Neural progenitor cell (in vitro differentiated cells): ENCODE measurements around the gene ATRAID. TPM values are rescaled to one million over a fixed set of nuclear protein-coding genes. Genes with fewer than 3 reads are reported as not detected.

ENCODE experiments used
- DNase-seq: peaks from one replicate; pipeline ENCODE4 v3.0.0-alpha.2; 2016; ENCODE audit warnings: low spot score
- H2AFZ ChIP-seq: fragments of 200-600 bp; sonication (generic); replicated peaks from 2 replicates; pipeline ENCODE4 v1.6.1; 2016; ENCODE audit warnings: antibody characterized with exemption
- H3F3A ChIP-seq: fragments of 200-600 bp; sonication (generic); 2 replicates; pipeline ENCODE4 v1.6.1; 2016; ENCODE audit warnings: antibody characterized with exemption, low read depth
- H3K27ac ChIP-seq: fragments of 200-600 bp; sonication (generic); 2 replicates; pipeline ENCODE4 v1.5.1; 2016; ENCODE audit warnings: mild to moderate bottlenecking
- H3K27me3 ChIP-seq: fragments of 200-600 bp; sonication (generic); 2 replicates; pipeline ENCODE4 v1.6.1; 2016; ENCODE audit warnings: mild to moderate bottlenecking, moderate library complexity
- H3K36me3 ChIP-seq: fragments of 200-600 bp; sonication (generic); 2 replicates; pipeline ENCODE4 v1.5.1; 2016
- H3K4me1 ChIP-seq: fragments of 200-600 bp; sonication (generic); 2 replicates; pipeline ENCODE4 v1.6.1; 2016; ENCODE audit warnings: mixed run types
- H3K4me2 ChIP-seq: fragments of 200-600 bp; sonication (generic); 2 replicates; pipeline ENCODE4 v1.6.1; 2016
- H3K4me3 ChIP-seq: fragments of 200-600 bp; sonication (generic); 2 replicates; pipeline ENCODE4 v1.5.1; 2016
- H3K79me2 ChIP-seq: fragments of 200-600 bp; sonication (generic); 2 replicates; pipeline ENCODE4 v1.6.1; 2016; ENCODE audit warnings: low read depth
- H3K9ac ChIP-seq: fragments of 200-600 bp; sonication (generic); 2 replicates; pipeline ENCODE4 v1.6.1; 2016
- H3K9me3 ChIP-seq: fragments of 200-600 bp; sonication (generic); 2 replicates; pipeline ENCODE4 v1.5.1; 2016; ENCODE audit warnings: low read depth
- H4K20me1 ChIP-seq: fragments of 200-600 bp; sonication (generic); 2 replicates; pipeline ENCODE4 v1.6.1; 2016; ENCODE audit warnings: low read depth
- H3K27ac Mint-ChIP-seq: 3 replicates; pipeline ENCODE4 v1.8.0; 2021; ENCODE audit warnings: mixed read lengths
- H3K27me3 Mint-ChIP-seq: 2 replicates; pipeline ENCODE4 v1.8.0; 2022; ENCODE audit warnings: low read depth, mild to moderate bottlenecking, inconsistent platforms, moderate library complexity, mixed read lengths; ENCODE audit not compliant: insufficient read depth
- H3K36me3 Mint-ChIP-seq: 3 replicates; pipeline ENCODE4 v1.8.0; 2021; ENCODE audit warnings: mixed read lengths
- H3K4me1 Mint-ChIP-seq: 3 replicates; pipeline ENCODE4 v1.8.0; 2021; ENCODE audit warnings: mixed read lengths
- H3K4me3 Mint-ChIP-seq: 3 replicates; pipeline ENCODE4 v1.8.0; 2021; ENCODE audit warnings: mild to moderate bottlenecking, moderate library complexity, mixed read lengths
- H3K9me3 Mint-ChIP-seq: 3 replicates; pipeline ENCODE4 v1.8.0; 2020; ENCODE audit warnings: mixed read lengths
- CTCF ChIP-seq: fragments of 200-600 bp; sonication (generic); IDR thresholded peaks from 2 replicates; pipeline ENCODE4 v1.5.1; 2017; ENCODE audit warnings: antibody characterized with exemption, mild to moderate bottlenecking
- EZH2 ChIP-seq: fragments of 200-600 bp; sonication (generic); IDR thresholded peaks from 2 replicates; pipeline ENCODE4 v1.6.1; 2017; ENCODE audit warnings: antibody characterized with exemption, mild to moderate bottlenecking, moderate library complexity
- EZH2phosphoT487 ChIP-seq: fragments of 200-600 bp; sonication (generic); IDR thresholded peaks from 2 replicates; pipeline ENCODE4 v1.6.1; 2017; ENCODE audit warnings: antibody characterized with exemption
- total RNA-seq: library from RNA; depleted of rRNA; stranded (reverse); fragments of >200 nt; gene quantifications from 2 replicates; pipeline ENCODE4 v1.2.3, GENCODE V29; 2015; ENCODE audit warnings: low replicate concordance

ATRAID gene
- total RNA-seq, 1 donor from 2014 or later: 142 TPM

DNA sequence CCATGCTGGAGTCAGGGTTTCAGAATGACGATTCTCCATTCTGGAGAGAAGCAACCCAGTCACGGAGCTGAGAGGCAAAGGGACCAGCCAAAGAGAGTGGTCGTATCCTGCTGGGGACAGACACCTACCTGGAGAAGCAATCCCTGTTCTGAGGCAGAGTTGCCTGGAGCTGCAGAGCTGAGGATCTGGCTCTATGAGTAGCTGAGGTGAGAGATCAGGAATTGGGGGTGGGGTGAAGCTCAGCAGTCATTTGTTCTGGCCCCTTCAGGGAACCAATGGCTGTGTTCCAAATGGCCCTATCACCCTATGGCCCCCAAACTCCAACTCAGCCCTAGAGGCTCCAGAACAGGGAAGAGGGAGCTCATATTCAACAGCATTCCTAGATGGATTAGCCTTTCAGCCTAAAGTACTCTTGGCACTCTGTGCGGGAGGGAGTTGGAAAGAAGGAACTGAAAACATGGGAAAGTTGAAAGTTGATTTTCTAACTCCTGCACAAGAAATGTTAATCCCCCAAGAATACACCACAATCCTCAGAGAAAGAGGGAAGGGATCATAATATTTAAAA is 3.3 kb upstream of the ATRAID start:
- Histone ChIP-seq H3F3A (peaks cover 26% of the 10 kb centered on the region), H3K9me3 (no peaks in the 10 kb centered on the region), H2AFZ (no peak overlapping the region), H3K4me2 (peak overlapping the region; percentile 33), H4K20me1 (peaks cover 6% of the 10 kb centered on the region), H3K27me3 (no peaks in the 10 kb centered on the region), H3K27ac (peak overlapping the region; percentile 38), H3K79me2 (peaks cover 54% of the 10 kb centered on the region), H3K36me3 (no peaks in the 10 kb centered on the region), H3K4me3 (peak overlapping the region; percentile 5), H3K4me1 (peaks cover 35% of the 10 kb centered on the region), H3K9ac (peak overlapping the region; percentile 36)
- DNase-seq: peak; percentile 60
- peaks cover 25% of the 10 kb centered on the region for H3K36me3 Mint-ChIP-seq
- no peak for TF ChIP-seq EZH2phosphoT487
- no peak for TF ChIP-seq EZH2
- H3K27me3 Mint-ChIP-seq: peaks cover 10% of the 10 kb centered on the region
- H3K4me1 Mint-ChIP-seq: peaks cover 22% of the 10 kb centered on the region
- no peak overlapping the region for H3K4me3 Mint-ChIP-seq
- no peaks in the 10 kb centered on the region for H3K9me3 Mint-ChIP-seq
- H3K27ac Mint-ChIP-seq: no peak overlapping the region

DNA sequence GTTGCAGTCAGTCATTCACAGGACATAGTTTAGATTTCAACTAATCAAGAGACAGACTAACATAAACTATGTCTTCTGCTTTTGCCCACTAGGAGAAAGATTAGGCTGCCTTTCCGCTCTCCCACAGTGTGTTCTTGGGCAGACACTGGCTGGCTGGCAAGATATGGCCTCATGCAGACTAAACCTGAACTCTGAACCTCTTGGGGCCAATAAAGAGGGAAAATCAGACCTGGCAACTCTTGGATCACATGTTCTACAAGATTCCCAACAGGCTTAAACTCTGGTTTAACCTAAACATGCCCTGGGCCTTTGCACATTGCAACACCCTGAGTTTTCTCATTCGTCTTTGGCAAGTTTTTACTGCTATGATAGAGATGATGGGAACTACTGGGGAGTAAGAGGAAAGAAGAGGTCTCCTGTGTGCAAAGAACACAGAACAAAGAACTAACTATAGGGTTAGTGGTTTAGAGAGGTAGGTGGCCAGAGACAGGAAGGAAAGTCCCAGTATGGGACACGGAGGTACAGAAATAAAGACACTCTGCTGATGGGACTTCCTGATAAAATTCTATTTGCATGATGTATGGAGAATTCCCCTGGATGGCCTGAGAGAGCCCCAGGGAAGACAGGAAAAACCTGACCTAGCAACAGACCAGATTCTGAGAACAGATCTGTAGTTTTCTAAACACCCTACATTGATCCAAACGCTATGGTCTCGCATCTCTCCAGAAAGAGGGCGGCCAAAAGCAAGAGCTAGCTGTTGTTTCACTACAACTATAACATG is 2.0 kb upstream of the ATRAID start:
- peaks cover 37% of the 10 kb centered on the region for H3K4me1 ChIP-seq
- no peaks in the 10 kb centered on the region for H3K9me3 Mint-ChIP-seq
- no peak overlapping the region for H3K9ac ChIP-seq
- H3K36me3 ChIP-seq: no peaks in the 10 kb centered on the region
- DNase-seq: no peak
- peaks cover 7% of the 10 kb centered on the region for H3K27me3 Mint-ChIP-seq
- peaks cover 23% of the 10 kb centered on the region for H3K4me1 Mint-ChIP-seq
- peaks cover 22% of the 10 kb centered on the region for H3K36me3 Mint-ChIP-seq
- H3K27ac Mint-ChIP-seq: no peak overlapping the region
- H3F3A ChIP-seq: peaks cover 26% of the 10 kb centered on the region
- TF ChIP-seq EZH2 (no peak), CTCF (no peak), EZH2phosphoT487 (no peak)
- peak overlapping the region; percentile 78 for H3K4me3 Mint-ChIP-seq
- H3K4me3 ChIP-seq: no peak overlapping the region
- H2AFZ ChIP-seq: no peak overlapping the region
- H3K79me2 ChIP-seq: peaks cover 64% of the 10 kb centered on the region
- H3K27me3 ChIP-seq: no peaks in the 10 kb centered on the region
- peak overlapping the region; percentile 33 for H3K4me2 ChIP-seq
- peaks cover 6% of the 10 kb centered on the region for H4K20me1 ChIP-seq
- no peaks in the 10 kb centered on the region for H3K9me3 ChIP-seq
- no peak overlapping the region for H3K27ac ChIP-seq

DNA sequence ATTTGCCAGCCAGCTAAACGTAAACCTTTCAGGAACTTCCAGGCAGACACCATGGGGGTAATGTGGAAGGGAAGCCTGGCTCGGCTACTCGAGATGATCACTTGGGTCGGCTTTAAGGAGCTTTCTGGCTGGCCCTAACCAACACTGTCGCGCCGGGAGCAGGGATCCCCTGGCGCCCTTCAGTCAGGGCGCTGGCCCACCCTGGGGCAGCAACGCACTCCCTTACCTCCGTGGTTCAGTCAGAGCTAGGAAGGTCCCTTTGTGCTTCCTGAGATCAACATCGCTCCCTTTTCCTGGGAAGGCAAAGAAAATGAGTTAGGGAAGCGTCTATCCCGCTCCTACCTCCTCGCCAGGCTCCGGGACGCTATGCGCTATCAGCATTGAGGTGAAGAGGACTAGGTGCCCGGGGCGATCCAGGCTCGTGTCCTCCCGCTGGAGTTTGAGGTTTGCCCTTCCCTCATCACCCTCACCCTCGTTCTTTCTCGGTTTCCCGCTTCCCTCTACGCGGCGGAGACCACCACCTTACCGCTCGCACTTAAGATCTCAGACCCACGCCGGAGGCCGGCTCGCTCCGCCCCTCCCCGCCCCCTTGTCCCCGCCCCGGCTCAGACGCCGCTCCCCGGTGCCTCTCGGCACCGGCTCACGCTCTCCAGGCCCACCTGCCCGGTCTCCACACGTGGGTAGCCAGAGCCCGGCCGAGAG is 449 bp upstream of the ATRAID start:
- Histone ChIP-seq H3K9ac (peak overlapping the region; percentile 87), H2AFZ (peak overlapping the region; percentile 44), H3K4me2 (peak overlapping the region; percentile 93), H3K9me3 (no peaks in the 10 kb centered on the region), H3K27me3 (no peaks in the 10 kb centered on the region), H3K36me3 (no peaks in the 10 kb centered on the region), H3K27ac (peak overlapping the region; percentile 98), H4K20me1 (peaks cover 6% of the 10 kb centered on the region), H3K79me2 (peaks cover 64% of the 10 kb centered on the region), H3K4me1 (peaks cover 37% of the 10 kb centered on the region), H3K4me3 (peak overlapping the region; percentile 87), H3F3A (peaks cover 40% of the 10 kb centered on the region)
- H3K4me3 Mint-ChIP-seq: peak overlapping the region; percentile 95
- peaks cover 7% of the 10 kb centered on the region for H3K27me3 Mint-ChIP-seq
- no peak overlapping the region for H3K27ac Mint-ChIP-seq
- DNase-seq: no peak
- H3K36me3 Mint-ChIP-seq: peaks cover 17% of the 10 kb centered on the region
- peaks cover 24% of the 10 kb centered on the region for H3K4me1 Mint-ChIP-seq
- no peak for TF ChIP-seq CTCF
- TF ChIP-seq EZH2phosphoT487: no peak
- no peak for TF ChIP-seq EZH2
- no peaks in the 10 kb centered on the region for H3K9me3 Mint-ChIP-seq
